CD8-positive, alpha-beta memory T cell (primary cell): Measurements from ENCODE around the gene IRAK3. TPM values are rescaled to one million over a fixed set of nuclear protein-coding genes. Genes with fewer than 3 reads are reported as not detected.
"Not testable (repeated sequence)": the region's sequence is repeated elsewhere in the genome, so short reads cannot be mapped to it uniquely, and the experiment has no call there.

Source experiments
- CTCF ChIA-PET: fragments of 350-600 bp; sonication (Branson Sonifier 250); formaldehyde crosslinking; loops from one replicate; lab custom pipeline; 2021; ENCODE audit warnings: antibody characterized with exemption; lab: Charles Lee
- POLR2A ChIA-PET: fragments of 350-600 bp; sonication (Branson Sonifier 250); formaldehyde crosslinking; loops from one replicate; lab custom pipeline; 2021; ENCODE audit warnings: antibody characterized with exemption; lab: Charles Lee
- DNase-seq, 5 donors: peaks; one replicate each; pipeline versions ENCODE4 v3.0.0 to v3.0.0-alpha.2; 2020 to 2022; ENCODE audit warnings: mixed read lengths in 1 of 5
- H3K27ac ChIP-seq: one replicate; pipeline ENCODE4 v1.7.0; 2013; ENCODE audit warnings: low read depth, mild to moderate bottlenecking, low read length, moderate library complexity
- H3K27me3 ChIP-seq: 2 replicates; pipeline ENCODE4 v1.7.0; 2013; ENCODE audit warnings: low read length, mild to moderate bottlenecking; ENCODE audit not compliant: insufficient read depth, poor library complexity, severe bottlenecking
- H3K36me3 ChIP-seq: 2 replicates; pipeline ENCODE4 v1.7.0; 2013; ENCODE audit warnings: mild to moderate bottlenecking, low read length, moderate library complexity; ENCODE audit not compliant: insufficient read depth
- H3K4me1 ChIP-seq: 2 replicates; pipeline ENCODE4 v1.7.0; 2013; ENCODE audit warnings: mild to moderate bottlenecking, low read length, moderate library complexity; ENCODE audit not compliant: insufficient read depth
- H3K4me3 ChIP-seq: 2 replicates; pipeline ENCODE4 v1.7.0; 2013; ENCODE audit warnings: mild to moderate bottlenecking, low read length
- H3K9me3 ChIP-seq: 2 replicates; pipeline ENCODE4 v1.7.0; 2013; ENCODE audit warnings: mild to moderate bottlenecking, low read length
- H3K27ac Mint-ChIP-seq, 8 donors: one replicate each; pipeline ENCODE4 v1.8.0; 2020 to 2021; ENCODE audit warnings: mixed read lengths in 8 of 8, mild to moderate bottlenecking in 6 of 8, inconsistent platforms in 3 of 8, moderate library complexity in 3 of 8
- H3K27me3 Mint-ChIP-seq, 2 donors: one replicate each; pipeline ENCODE4 v1.8.0; 2020 to 2021; ENCODE audit warnings: mixed read lengths in 2 of 2, mild to moderate bottlenecking in 1 of 2, moderate library complexity in 1 of 2
- H3K36me3 Mint-ChIP-seq, 3 donors: one replicate each; pipeline ENCODE4 v1.8.0; 2020 to 2021; ENCODE audit warnings: mixed read lengths in 3 of 3, inconsistent platforms in 1 of 3, mild to moderate bottlenecking in 1 of 3
- H3K4me1 Mint-ChIP-seq, 3 donors: one replicate each; pipeline ENCODE4 v1.8.0; 2020 to 2021; ENCODE audit warnings: mixed read lengths in 3 of 3, inconsistent platforms in 1 of 3, mild to moderate bottlenecking in 1 of 3
- H3K4me3 Mint-ChIP-seq, 7 donors: one replicate each; pipeline ENCODE4 v1.8.0; 2020 to 2021; ENCODE audit warnings: mixed read lengths in 7 of 7, mild to moderate bottlenecking in 6 of 7, moderate library complexity in 4 of 7, inconsistent platforms in 2 of 7
- H3K9me3 Mint-ChIP-seq, 5 donors: one replicate each; pipeline ENCODE4 v1.8.0; 2020 to 2022; ENCODE audit warnings: mixed read lengths in 5 of 5, mild to moderate bottlenecking in 3 of 5, moderate library complexity in 2 of 5, inconsistent platforms in 1 of 5
- polyA plus RNA-seq: library from polyadenylated mRNA; unstranded; fragments of 300-500 nt; fragmentation: Illumina TruSeq; gene quantifications from one replicate; pipeline ENCODE4 v1.2.3, GENCODE V29; 2021
- total RNA-seq, 2 experiments: library from RNA; stranded (reverse); gene quantifications; one replicate each; pipeline ENCODE4 v1.2.3, GENCODE V29; 2021

The IRAK3 gene
- total and polyA plus RNA-seq, 3 experiments from 2014 or later, result 0.13 to 0.22 TPM; not detected in 1

- Histone ChIP-seq H3K9me3 (no peaks in the 10 kb centered on the region), H3K4me1 (no peaks in the 10 kb centered on the region), H3K27ac (no peak overlapping the region), H3K36me3 (no peaks in the 10 kb centered on the region), H3K27me3 (peaks cover 3% of the 10 kb centered on the region), H3K4me3 (no peak overlapping the region)
- Mint-ChIP-seq H3K4me1 (peaks cover 0 to 3% (median 0%) of the 10 kb centered on the region in 3 donors), H3K27me3 (peaks cover 25 to 68% of the 10 kb centered on the region in 2 donors), H3K4me3 (no peak overlapping the region), H3K36me3 (peaks cover 0 to 9% (median 2%) of the 10 kb centered on the region in 3 donors), H3K9me3 (peaks cover 0 to 7% (median 4%) of the 10 kb centered on the region in 5 donors), H3K27ac (no peak overlapping the region)
- POLR2A ChIA-PET, result no interaction called here
- CTCF ChIA-PET, result interaction anchor here (0.9 kb wide), 1 partner anchor 8 kb away, joined by 4 read pairs; no protein-coding TSS in a partner anchor
- DNase-seq, result no peak
These were observed 10.1 kb downstream of the IRAK3 start for GRCh38 chr12:66199141-66199540.

- ChIA-PET CTCF (interaction anchor here (0.9 kb wide), 1 partner anchor 9 kb away, joined by 4 read pairs; no protein-coding TSS in a partner anchor), POLR2A (no interaction called here)
- peaks cover 0 to 3% (median 0%) of the 10 kb centered on the region in 3 donors for H3K4me1 Mint-ChIP-seq
These were observed 11.0 kb downstream of the IRAK3 start for GRCh38 chr12:66199831-66200509.

GRCh38 chr12:66203820-66204219, 14.8 kb downstream of the IRAK3 start:
- H3K36me3 ChIP-seq, result no peaks in the 10 kb centered on the region
- peaks cover 24 to 68% of the 10 kb centered on the region in 2 donors for H3K27me3 Mint-ChIP-seq
- peaks cover 0 to 14% (median 2%) of the 10 kb centered on the region in 3 donors for H3K36me3 Mint-ChIP-seq
- H3K4me1 ChIP-seq, result no peaks in the 10 kb centered on the region
- H3K9me3 ChIP-seq, result no peaks in the 10 kb centered on the region
- H3K27me3 ChIP-seq, result no peaks in the 10 kb centered on the region
- POLR2A ChIA-PET, result no interaction called here
- CTCF ChIA-PET, result no interaction called here
- no peak for DNase-seq
- no peak overlapping the region for H3K4me3 Mint-ChIP-seq
- no peak overlapping the region for H3K27ac ChIP-seq
- no peaks in the 10 kb centered on the region for H3K4me1 Mint-ChIP-seq
- H3K9me3 Mint-ChIP-seq, result peaks cover 0 to 7% (median 5%) of the 10 kb centered on the region in 5 donors
- H3K4me3 ChIP-seq, result no peak overlapping the region
- no peak overlapping the region for H3K27ac Mint-ChIP-seq

More at GRCh38 chr12:66199831-66200509, 11.0 kb downstream of the IRAK3 start:
- H3K4me3 Mint-ChIP-seq, result no peak overlapping the region
- H3K27ac Mint-ChIP-seq, result no peak overlapping the region
- peaks cover 0 to 9% (median 2%) of the 10 kb centered on the region in 3 donors for H3K36me3 Mint-ChIP-seq
- H3K36me3 ChIP-seq, result no peaks in the 10 kb centered on the region
- H3K9me3 Mint-ChIP-seq, result peaks cover 0 to 7% (median 4%) of the 10 kb centered on the region in 5 donors
- peaks cover 20 to 69% of the 10 kb centered on the region in 2 donors for H3K27me3 Mint-ChIP-seq
- H3K4me1 ChIP-seq, result no peaks in the 10 kb centered on the region
- peaks cover 3% of the 10 kb centered on the region for H3K27me3 ChIP-seq
- no peak for DNase-seq
- H3K4me3 ChIP-seq, result no peak overlapping the region
- no peaks in the 10 kb centered on the region for H3K9me3 ChIP-seq
- H3K27ac ChIP-seq, result no peak overlapping the region

GRCh38 chr12:66206141-66206540, 17.1 kb downstream of the IRAK3 start:
- Mint-ChIP-seq H3K9me3 (peaks cover 0 to 4% (median 0%) of the 10 kb centered on the region in 5 donors), H3K4me1 (no peaks in the 10 kb centered on the region), H3K4me3 (no peak overlapping the region), H3K27me3 (peaks cover 27 to 63% of the 10 kb centered on the region in 2 donors), H3K36me3 (peaks cover 0 to 9% (median 0%) of the 10 kb centered on the region in 3 donors), H3K27ac (no peak overlapping the region)
- POLR2A ChIA-PET, result no interaction called here
- Histone ChIP-seq H3K4me1 (no peaks in the 10 kb centered on the region), H3K9me3 (no peaks in the 10 kb centered on the region), H3K27ac (no peak overlapping the region), H3K36me3 (no peaks in the 10 kb centered on the region), H3K4me3 (no peak overlapping the region), H3K27me3 (peaks cover 2% of the 10 kb centered on the region)
- CTCF ChIA-PET, result no interaction called here
- no peak for DNase-seq

- no peak overlapping the region for H3K27ac ChIP-seq
- no peaks in the 10 kb centered on the region for H3K36me3 ChIP-seq
- no peak overlapping the region for H3K4me3 ChIP-seq
- peaks cover 0 to 9% (median 0%) of the 10 kb centered on the region in 3 donors for H3K36me3 Mint-ChIP-seq
- H3K4me1 ChIP-seq, result no peaks in the 10 kb centered on the region
- H3K4me1 Mint-ChIP-seq, result no peaks in the 10 kb centered on the region
- H3K9me3 Mint-ChIP-seq, result peaks cover 0 to 4% (median 0%) of the 10 kb centered on the region in 5 donors
- no peaks in the 10 kb centered on the region for H3K9me3 ChIP-seq
- H3K4me3 Mint-ChIP-seq, result no peak overlapping the region
- H3K27me3 Mint-ChIP-seq, result peaks cover 40 to 71% of the 10 kb centered on the region in 2 donors
- ChIA-PET POLR2A (no interaction called here), CTCF (no interaction called here)
- H3K27me3 ChIP-seq, result peaks cover 8% of the 10 kb centered on the region
- DNase-seq, result no peak
- no peak overlapping the region for H3K27ac Mint-ChIP-seq
These were observed 21.8 kb downstream of the IRAK3 start for GRCh38 chr12:66210840-66211239.

- H3K27ac Mint-ChIP-seq, result not testable (repeated sequence)
These were observed 22.6 kb downstream of the IRAK3 start for GRCh38 chr12:66211573-66211972.

GRCh38 chr12:66213011-66213410, 24.0 kb downstream of the IRAK3 start:
- H3K9me3 Mint-ChIP-seq, POLR2A ChIA-PET, H3K27me3 ChIP-seq, H3K4me3 Mint-ChIP-seq, CTCF ChIA-PET, DNase-seq, H3K27ac ChIP-seq, H3K36me3 ChIP-seq, H3K27ac Mint-ChIP-seq, H3K36me3 Mint-ChIP-seq, H3K4me1 ChIP-seq, H3K9me3 ChIP-seq, H3K4me1 Mint-ChIP-seq, H3K4me3 ChIP-seq: not testable (repeated sequence)
- peaks cover 29 to 59% of the 10 kb centered on the region in 2 donors for H3K27me3 Mint-ChIP-seq

More at GRCh38 chr12:66211573-66211972, 22.6 kb downstream of the IRAK3 start:
- DNase-seq, H3K9me3 Mint-ChIP-seq, H3K27ac ChIP-seq, H3K36me3 ChIP-seq, H3K4me1 Mint-ChIP-seq, CTCF ChIA-PET, H3K36me3 Mint-ChIP-seq, H3K9me3 ChIP-seq, H3K27me3 ChIP-seq, H3K4me3 Mint-ChIP-seq, H3K4me3 ChIP-seq, H3K4me1 ChIP-seq, POLR2A ChIA-PET: not testable (repeated sequence)
- H3K27me3 Mint-ChIP-seq, result peaks cover 38 to 71% of the 10 kb centered on the region in 2 donors

- no peak for DNase-seq
- Histone ChIP-seq H3K27ac (no peak overlapping the region), H3K36me3 (no peaks in the 10 kb centered on the region), H3K27me3 (peaks cover 5% of the 10 kb centered on the region), H3K4me1 (no peaks in the 10 kb centered on the region), H3K9me3 (no peaks in the 10 kb centered on the region), H3K4me3 (no peak overlapping the region)
- H3K27ac Mint-ChIP-seq, result no peak overlapping the region
- peaks cover 8 to 18% (median 10%) of the 10 kb centered on the region in 5 donors for H3K9me3 Mint-ChIP-seq
- no peaks in the 10 kb centered on the region for H3K4me1 Mint-ChIP-seq
- POLR2A ChIA-PET, result no interaction called here
- peaks cover 0 to 4% (median 0%) of the 10 kb centered on the region in 3 donors for H3K36me3 Mint-ChIP-seq
- CTCF ChIA-PET, result no interaction called here
- H3K27me3 Mint-ChIP-seq, result peaks cover 23 to 49% of the 10 kb centered on the region in 2 donors
- no peak overlapping the region for H3K4me3 Mint-ChIP-seq
These were observed 28.4 kb downstream of the IRAK3 start for GRCh38 chr12:66217342-66217917.
